ENCODE results near the gene FMN1. TPM values are rescaled to one million over a fixed set of nuclear protein-coding genes. Genes with fewer than 3 reads are reported as not detected.

FMN1 gene
- total and polyA plus RNA-seq, 7 donors, result 3.0 to 19.9 (median 6.7) TPM

DNA sequence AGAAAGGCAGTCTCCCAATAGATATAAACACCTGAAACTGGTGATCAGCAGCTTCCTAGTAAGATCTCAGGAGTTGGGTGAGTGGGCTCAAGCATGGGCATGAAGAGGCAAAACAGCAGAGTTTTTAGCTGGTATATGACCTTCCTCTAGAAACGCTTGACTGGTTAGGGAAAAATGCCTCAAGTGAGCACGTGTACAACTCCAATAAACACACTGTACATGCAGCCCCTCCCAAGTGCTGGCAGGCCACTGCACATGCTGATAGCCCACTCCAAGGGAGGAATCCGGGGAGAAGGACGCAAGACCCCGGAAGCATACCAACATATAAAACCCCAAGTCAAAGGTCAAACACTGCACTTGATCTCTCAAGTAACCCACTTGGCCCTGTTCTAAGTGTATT is 143.0 kb downstream of the FMN1 start:
- intact Hi-C loops (cut with DNase I), result no loop called here
- WGBS, 2 donors, result 71 to 76% methylated on average over 5 of the region's 5 CpGs
- H3K9me3 ChIP-seq, result no peaks in the 10 kb centered on the region
- no peaks in the 10 kb centered on the region for H3K36me3 ChIP-seq
- no peaks in the 10 kb centered on the region for H3K4me1 ChIP-seq
- no peak overlapping the region for H3K4me3 ChIP-seq
- TF ChIP-seq EP300 (IDR thresholded peaks at IDR 0.05) (no peak), POLR2AphosphoS5 (IDR thresholded peaks at IDR 0.05) (no peak), CTCF (IDR thresholded peaks at IDR 0.05) (no peak), POLR2A (IDR thresholded peaks at IDR 0.05) (no peak)
- H3K27me3 ChIP-seq, result no peaks in the 10 kb centered on the region
- no peak for DNase-seq
- no peak overlapping the region for H3K27ac ChIP-seq

DNA sequence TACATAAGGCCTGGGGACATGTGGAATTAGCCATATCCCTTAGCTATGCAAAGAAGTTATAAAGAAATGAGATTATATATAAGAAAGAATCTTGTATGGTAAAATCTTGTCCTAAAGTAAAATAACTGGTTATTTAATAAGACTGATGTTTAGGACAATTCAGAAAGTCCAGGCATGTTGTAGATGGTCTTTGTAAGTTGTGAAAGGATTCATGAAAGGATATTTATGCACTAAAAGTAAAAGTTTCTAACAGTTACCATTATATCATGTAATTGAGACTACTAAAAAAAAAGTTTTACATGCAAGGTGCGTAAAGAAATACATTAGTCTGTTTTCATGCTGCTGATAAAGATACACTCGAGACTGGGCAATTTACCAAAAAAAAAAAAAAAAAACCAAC is 146.3 kb downstream of the FMN1 start:
- H3K9me3 ChIP-seq, result peaks cover 0 to 4% (median 2%) of the 10 kb centered on the region in 4 donors
- H3K27ac ChIP-seq, result no peak overlapping the region
- H3K4me3 ChIP-seq, result no peak overlapping the region
- no peaks in the 10 kb centered on the region for H3K27me3 ChIP-seq
- 90 to 95% methylated on average over 2 of the region's 2 CpGs for WGBS, 2 donors
- TF ChIP-seq POLR2A (IDR thresholded peaks at IDR 0.05) (no peak), EP300 (IDR thresholded peaks at IDR 0.05) (no peak), CTCF (IDR thresholded peaks at IDR 0.05) (no peak), POLR2AphosphoS5 (IDR thresholded peaks at IDR 0.05) (no peak)
- H3K36me3 ChIP-seq, result no peaks in the 10 kb centered on the region
- intact Hi-C loops (cut with DNase I), result no loop called here
- no peaks in the 10 kb centered on the region for H3K4me1 ChIP-seq
- no peak for DNase-seq

DNA sequence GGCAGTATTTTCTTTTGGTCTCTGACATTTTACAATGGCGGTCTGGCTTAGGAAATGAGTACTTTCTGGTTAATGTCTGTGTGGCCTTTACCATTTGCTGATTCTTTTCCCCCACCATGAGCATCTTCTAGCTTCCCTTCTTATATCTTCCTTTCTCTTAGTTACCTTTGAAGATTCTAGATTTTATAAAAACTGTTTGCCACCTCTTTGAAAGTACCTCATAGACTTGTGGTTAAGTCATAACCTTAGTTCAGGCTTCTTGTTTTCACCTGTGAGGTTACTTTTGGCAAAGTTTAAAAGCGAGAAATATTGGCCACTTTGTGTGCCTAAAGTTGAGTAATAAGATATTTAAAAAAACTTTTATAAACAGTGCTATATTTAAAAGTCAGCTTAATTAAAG is 147.4 kb downstream of the FMN1 start:
- 83 to 89% methylated on average over 2 of the region's 2 CpGs for WGBS, 2 donors
- intact Hi-C loops (cut with DNase I), result no loop called here
- H3K27ac ChIP-seq, result no peak overlapping the region
- no peaks in the 10 kb centered on the region for H3K4me1 ChIP-seq
- no peak overlapping the region for H3K4me3 ChIP-seq
- no peaks in the 10 kb centered on the region for H3K27me3 ChIP-seq
- H3K36me3 ChIP-seq, result no peaks in the 10 kb centered on the region
- TF ChIP-seq POLR2A (IDR thresholded peaks at IDR 0.05), result no peak
- TF ChIP-seq POLR2AphosphoS5 (IDR thresholded peaks at IDR 0.05), result no peak
- TF ChIP-seq CTCF (IDR thresholded peaks at IDR 0.05), result no peak
- no peak for TF ChIP-seq EP300 (IDR thresholded peaks at IDR 0.05)
- H3K9me3 ChIP-seq, result peaks cover 0 to 7% (median 3%) of the 10 kb centered on the region in 4 donors
- DNase-seq, result no peak

- Histone ChIP-seq H3K4me3 (no peak overlapping the region), H3K27me3 (no peaks in the 10 kb centered on the region), H3K27ac (no peak overlapping the region), H3K4me1 (no peaks in the 10 kb centered on the region), H3K9me3 (peaks cover 0 to 7% (median 3%) of the 10 kb centered on the region in 4 donors), H3K36me3 (no peaks in the 10 kb centered on the region)
- TF ChIP-seq EP300 (IDR thresholded peaks at IDR 0.05) (no peak), POLR2AphosphoS5 (IDR thresholded peaks at IDR 0.05) (no peak), POLR2A (IDR thresholded peaks at IDR 0.05) (no peak), CTCF (IDR thresholded peaks at IDR 0.05) (no peak)
- no peak for DNase-seq
- WGBS, 2 donors, result 89 to 93% methylated on average over 2 of the region's 2 CpGs
- intact Hi-C loops (cut with DNase I), result no loop called here
These were observed 148.2 kb downstream of the FMN1 start for GRCh38 chr15:33046329-33046728.
